Colonic mucosa (tissue), 4 donors: ENCODE measurements around the gene PDS5B. TPM values are rescaled to one million over a fixed set of nuclear protein-coding genes. Genes with fewer than 3 reads are reported as not detected.

Experiments
- DNase-seq: peaks from one replicate; pipeline ENCODE4 v3.0.0-alpha.2; 2020
- H3K27ac ChIP-seq: fragments of 200-600 bp; one replicate; pipeline ENCODE4 v1.8.0; 2021
- H3K27me3 ChIP-seq: fragments of 200-600 bp; one replicate; pipeline ENCODE4 v1.8.0; 2021
- H3K36me3 ChIP-seq: fragments of 200-600 bp; one replicate; pipeline ENCODE4 v1.8.0; 2021
- H3K4me1 ChIP-seq: fragments of 200-600 bp; one replicate; pipeline ENCODE4 v1.8.0; 2021; ENCODE audit warnings: mild to moderate bottlenecking
- H3K4me3 ChIP-seq: fragments of 200-600 bp; one replicate; pipeline ENCODE4 v1.8.0; 2021
- H3K9ac ChIP-seq, 2 donors: one replicate each; pipeline ENCODE4 v1.7.0; 2013; ENCODE audit warnings: control low read depth in 2 of 2, low read depth in 2 of 2, low read length in 2 of 2
- H3K9me3 ChIP-seq: fragments of 200-600 bp; one replicate; pipeline ENCODE4 v1.8.0; 2021
- intact Hi-C: fragments of 100-400 bp; cut with DNase I; formaldehyde crosslinking; loops from one replicate; pipeline ENCODE4 v1.14.1; 2022
- total RNA-seq, 2 donors: library from RNA; stranded (reverse); fragmentation: NEBNext Ultra II Directional in 1 of 2; extraction: Animal tissue kit (Norgen Biotek cat#: 25700) in 1 of 2; gene quantifications; one replicate each; pipeline ENCODE4 v1.2.1, GENCODE V29; 2021
- TF ChIP-seq, protein P1 (sequence below): fragments of 200-600 bp; IDR thresholded peaks from one replicate; pipeline ENCODE4 v1.8.0; 2022; ENCODE audit warnings: antibody characterized with exemption, mild to moderate bottlenecking
- donor health status: healthy.
- donor health status: DM: no; HTN: no; CAD: no.
- donor health status: DM: no; HTN: no; CAD: no.

PDS5B gene
- total RNA-seq, 2 donors from 2014 or later, result 34.0 to 37.0 TPM

DNA sequence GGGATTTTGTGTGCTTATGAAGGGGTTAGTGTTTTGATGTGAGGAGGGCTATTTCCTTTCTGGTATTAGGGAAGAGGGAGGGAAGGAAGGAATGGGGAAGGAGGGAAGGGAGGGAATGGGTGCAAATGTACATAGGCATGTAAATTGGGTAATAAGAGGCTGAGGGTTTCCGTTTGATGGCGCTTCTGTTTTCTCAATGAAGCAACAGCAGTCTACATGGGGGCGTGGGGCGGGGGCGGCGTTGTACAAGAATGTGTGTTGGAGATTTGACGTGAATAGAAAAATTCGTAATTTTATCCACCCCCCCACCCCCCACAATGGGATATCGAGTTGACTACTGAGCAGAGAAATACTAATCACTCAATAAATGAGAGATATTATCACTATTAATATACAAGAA is 52.5 kb downstream of the PDS5B start:
- intact Hi-C loops, result loop anchor here (5.0 kb wide), 1 partner anchor 51 kb away; the partner anchor contains the start of gene PDS5B
- Histone ChIP-seq H3K9me3 (no peaks in the 10 kb centered on the region), H3K27me3 (no peaks in the 10 kb centered on the region), H3K9ac (no peak overlapping the region), H3K36me3 (no peaks in the 10 kb centered on the region), H3K27ac (no peak overlapping the region), H3K4me1 (no peaks in the 10 kb centered on the region), H3K4me3 (no peak overlapping the region)
- DNase-seq, result no peak
- TF ChIP-seq, protein P1, sequence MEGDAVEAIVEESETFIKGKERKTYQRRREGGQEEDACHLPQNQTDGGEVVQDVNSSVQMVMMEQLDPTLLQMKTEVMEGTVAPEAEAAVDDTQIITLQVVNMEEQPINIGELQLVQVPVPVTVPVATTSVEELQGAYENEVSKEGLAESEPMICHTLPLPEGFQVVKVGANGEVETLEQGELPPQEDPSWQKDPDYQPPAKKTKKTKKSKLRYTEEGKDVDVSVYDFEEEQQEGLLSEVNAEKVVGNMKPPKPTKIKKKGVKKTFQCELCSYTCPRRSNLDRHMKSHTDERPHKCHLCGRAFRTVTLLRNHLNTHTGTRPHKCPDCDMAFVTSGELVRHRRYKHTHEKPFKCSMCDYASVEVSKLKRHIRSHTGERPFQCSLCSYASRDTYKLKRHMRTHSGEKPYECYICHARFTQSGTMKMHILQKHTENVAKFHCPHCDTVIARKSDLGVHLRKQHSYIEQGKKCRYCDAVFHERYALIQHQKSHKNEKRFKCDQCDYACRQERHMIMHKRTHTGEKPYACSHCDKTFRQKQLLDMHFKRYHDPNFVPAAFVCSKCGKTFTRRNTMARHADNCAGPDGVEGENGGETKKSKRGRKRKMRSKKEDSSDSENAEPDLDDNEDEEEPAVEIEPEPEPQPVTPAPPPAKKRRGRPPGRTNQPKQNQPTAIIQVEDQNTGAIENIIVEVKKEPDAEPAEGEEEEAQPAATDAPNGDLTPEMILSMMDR, result no peak

DNA sequence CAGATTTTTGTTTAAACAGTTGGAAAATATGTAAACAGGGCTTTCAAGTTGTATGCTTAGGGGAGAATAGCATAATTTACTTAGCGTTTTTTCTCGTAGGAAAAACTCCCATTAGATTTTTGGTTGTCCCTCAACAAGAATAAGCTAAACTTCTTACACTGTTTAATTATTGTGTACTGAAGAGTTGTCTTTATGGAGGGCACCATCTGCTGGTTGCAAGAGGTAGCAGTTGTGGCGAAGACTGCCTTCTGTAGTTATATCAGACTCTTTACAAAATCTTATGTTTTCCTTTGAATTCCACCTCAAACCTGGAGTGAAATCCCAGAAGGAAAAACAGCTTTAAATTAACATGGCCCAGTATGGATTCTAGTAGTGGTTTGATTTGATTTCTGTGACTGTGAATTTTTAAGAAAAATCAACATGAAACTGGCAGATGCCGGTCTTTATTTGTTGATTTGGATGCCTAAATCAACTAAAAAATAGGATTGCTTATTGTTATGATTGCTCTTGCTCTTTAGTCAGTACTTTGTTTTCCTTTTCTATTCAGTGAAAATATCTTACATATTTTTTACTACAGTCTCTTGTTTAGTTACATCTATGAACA is 53.4 kb downstream of the PDS5B start:
- Histone ChIP-seq H3K27me3 (no peaks in the 10 kb centered on the region), H3K36me3 (no peaks in the 10 kb centered on the region), H3K27ac (no peak overlapping the region), H3K4me1 (no peaks in the 10 kb centered on the region), H3K4me3 (no peak overlapping the region), H3K9ac (no peak overlapping the region), H3K9me3 (no peaks in the 10 kb centered on the region)
- peak; percentile 48 for DNase-seq
- intact Hi-C loops, result loop anchor here (5.0 kb wide), 1 partner anchor 52 kb away; the partner anchor contains the start of gene PDS5B
- TF ChIP-seq, protein P1, result peak; percentile 67

DNA sequence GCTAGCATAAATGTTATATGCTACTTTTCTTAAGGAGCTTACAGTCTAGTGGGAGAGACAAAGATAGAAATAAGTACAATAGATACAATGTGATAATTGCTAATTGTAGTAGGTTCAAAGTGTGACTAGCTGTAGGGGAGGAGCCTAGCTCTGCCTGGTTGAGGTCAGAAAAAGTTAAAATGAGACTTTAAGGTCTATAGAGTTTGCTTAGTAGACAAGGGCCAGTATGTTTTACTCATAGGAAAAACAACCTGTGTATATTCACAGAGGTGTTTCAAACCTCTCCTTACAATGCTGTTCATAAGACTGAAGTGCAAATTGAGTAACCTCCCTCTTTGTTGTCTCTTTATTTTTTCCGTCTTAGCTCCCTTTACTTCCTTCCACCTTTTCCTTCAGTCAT is 56.1 kb downstream of the PDS5B start:
- H3K4me1 ChIP-seq, result no peaks in the 10 kb centered on the region
- TF ChIP-seq, protein P1, result no peak
- H3K9ac ChIP-seq, result no peak overlapping the region
- H3K27me3 ChIP-seq, result no peaks in the 10 kb centered on the region
- no peak for DNase-seq
- intact Hi-C loops, result no loop called here
- H3K9me3 ChIP-seq, result no peaks in the 10 kb centered on the region
- H3K4me3 ChIP-seq, result no peak overlapping the region
- H3K36me3 ChIP-seq, result no peaks in the 10 kb centered on the region
- no peak overlapping the region for H3K27ac ChIP-seq

DNA sequence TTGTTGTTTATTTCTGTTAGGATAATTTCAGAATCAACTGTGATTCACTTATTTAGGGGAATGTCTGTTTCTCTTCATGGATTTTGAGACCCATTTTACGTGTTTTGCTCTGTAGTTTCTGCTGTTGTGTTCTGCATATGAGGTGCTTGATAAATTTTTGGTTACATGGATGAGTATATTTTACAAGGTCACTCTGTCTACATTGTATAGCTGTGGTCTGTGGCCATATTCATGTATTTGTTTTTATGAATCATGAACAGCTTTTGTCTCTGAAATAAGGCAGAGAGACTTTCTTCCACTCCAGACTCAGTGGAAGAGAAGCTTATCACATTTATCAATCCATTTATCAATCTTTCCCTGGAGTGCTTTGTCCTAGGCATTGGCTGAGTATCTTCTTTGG is 56.6 kb downstream of the PDS5B start:
- Histone ChIP-seq H3K27ac (no peak overlapping the region), H3K27me3 (no peaks in the 10 kb centered on the region), H3K36me3 (no peaks in the 10 kb centered on the region), H3K9me3 (no peaks in the 10 kb centered on the region), H3K4me3 (no peak overlapping the region), H3K9ac (no peak overlapping the region), H3K4me1 (no peaks in the 10 kb centered on the region)
- intact Hi-C loops, result no loop called here
- TF ChIP-seq, protein P1, result no peak
- no peak for DNase-seq

GRCh38 chr13:32645854-32646253 is 59.6 kb downstream of the PDS5B start:
- no peak overlapping the region for H3K27ac ChIP-seq
- no peak for DNase-seq
- no peaks in the 10 kb centered on the region for H3K9me3 ChIP-seq
- no peak overlapping the region for H3K4me3 ChIP-seq
- no peaks in the 10 kb centered on the region for H3K36me3 ChIP-seq
- no peaks in the 10 kb centered on the region for H3K4me1 ChIP-seq
- TF ChIP-seq, protein P1, result no peak
- intact Hi-C loops, result no loop called here
- H3K27me3 ChIP-seq, result no peaks in the 10 kb centered on the region
- no peak overlapping the region for H3K9ac ChIP-seq
